HepG2 (cell line): ENCODE data around the gene SCAMP3. TPM values are rescaled to one million over a fixed set of nuclear protein-coding genes. Genes with fewer than 3 reads are reported as not detected.

ENCODE experiments used
- AGO2 ChIP-seq: fragments of 200-400 bp; formaldehyde crosslinking; optimal IDR thresholded peaks from 2 replicates; pipeline ENCODE3; 2017; ENCODE audit warnings: mild to moderate bottlenecking, low read depth, low read length, moderate library complexity
- AHR ChIP-seq: IDR thresholded peaks from 2 replicates; pipeline ENCODE4 v1.6.1; 2018; ENCODE audit warnings: missing genetic modification reagents, missing compliant biosample characterization
- ASH2L ChIP-seq: fragments of 300-600, 200-600 bp; sonication (generic); IDR thresholded peaks from 2 replicates; pipeline ENCODE4 v1.7.0; 2017; ENCODE audit warnings: low read depth, mild to moderate bottlenecking, moderate library complexity, mixed read lengths, low read length; ENCODE audit not compliant: insufficient read length
- ATRX ChIP-seq: sonication (generic); formaldehyde crosslinking; IDR thresholded peaks from 2 replicates; pipeline ENCODE4 v1.4.0; 2020; ENCODE audit warnings: missing genetic modification reagents, borderline replicate concordance
- E2F1 ChIP-seq: sonication (generic); formaldehyde crosslinking; IDR thresholded peaks from 2 replicates; pipeline ENCODE4 v1.5.0; 2020; ENCODE audit warnings: missing genetic modification reagents
- EEA1 ChIP-seq: sonication (generic); formaldehyde crosslinking; IDR thresholded peaks from 2 replicates; pipeline ENCODE4 v1.5.1; 2020; ENCODE audit warnings: mild to moderate bottlenecking, missing genetic modification reagents, borderline replicate concordance
- HNF4G ChIP-seq, 2 experiments: sonication (generic) in 1 of 2; formaldehyde crosslinking in 1 of 2; IDR thresholded peaks; 2 replicates each; pipeline versions ENCODE4 v1.4.0 to v1.6.1; 2011 to 2020; ENCODE audit warnings: borderline replicate concordance in 2 of 2, low read depth in 2 of 2, mild to moderate bottlenecking in 2 of 2, low read length in 1 of 2, missing genetic modification reagents in 1 of 2, moderate library complexity in 1 of 2
- HOXA5 ChIP-seq: sonication (generic); formaldehyde crosslinking; IDR thresholded peaks from 2 replicates; pipeline ENCODE4 v1.4.0; 2020; ENCODE audit warnings: missing genetic modification reagents
- HOXA9 ChIP-seq: sonication (generic); formaldehyde crosslinking; IDR thresholded peaks from 2 replicates; pipeline ENCODE4 v1.8.1; 2022; ENCODE audit warnings: missing genetic modification reagents, mild to moderate bottlenecking, moderate library complexity, borderline replicate concordance
- KDM5A ChIP-seq: fragments of 200-600 bp; sonication (generic); IDR thresholded peaks from 2 replicates; pipeline ENCODE4 v1.7.0; 2018; ENCODE audit warnings: antibody characterized with exemption, mild to moderate bottlenecking, low read length, borderline replicate concordance
- MAX ChIP-seq: IDR thresholded peaks from 2 replicates; pipeline ENCODE4 v1.6.1; 2012; ENCODE audit warnings: inconsistent platforms
- NR0B2 ChIP-seq: sonication (generic); formaldehyde crosslinking; IDR thresholded peaks from 2 replicates; pipeline ENCODE4 v1.4.0; 2020; ENCODE audit warnings: mild to moderate bottlenecking, missing genetic modification reagents
- PHF8 ChIP-seq: sonication (generic); formaldehyde crosslinking; IDR thresholded peaks from 2 replicates; pipeline ENCODE4 v1.5.0; 2020; ENCODE audit warnings: missing genetic modification reagents
- PLSCR1 ChIP-seq: sonication (generic); formaldehyde crosslinking; IDR thresholded peaks from 2 replicates; pipeline ENCODE4 v1.5.0; 2020; ENCODE audit warnings: missing genetic modification reagents, mild to moderate bottlenecking, borderline replicate concordance
- TAF1 ChIP-seq: sonication (generic); formaldehyde crosslinking; IDR thresholded peaks from 2 replicates; pipeline ENCODE4 v1.4.0; 2020; ENCODE audit warnings: missing genetic modification reagents
- TERF1 ChIP-seq: sonication (generic); formaldehyde crosslinking; IDR thresholded peaks from 2 replicates; pipeline ENCODE4 v1.8.0; 2022; ENCODE audit warnings: mild to moderate bottlenecking, missing genetic modification reagents, moderate library complexity
- USF2 ChIP-seq, 2 experiments: sonication (generic) in 1 of 2; formaldehyde crosslinking in 1 of 2; IDR thresholded peaks; 2 replicates each; pipeline versions ENCODE4 v1.5.1 to v1.6.1; 2011 to 2020; ENCODE audit warnings: borderline replicate concordance in 1 of 2, low read depth in 1 of 2, low read length in 1 of 2, mild to moderate bottlenecking in 1 of 2, missing genetic modification reagents in 1 of 2, moderate library complexity in 1 of 2
- ZBTB38 ChIP-seq: sonication (generic); formaldehyde crosslinking; IDR thresholded peaks from 2 replicates; pipeline ENCODE4 v1.5.1; 2020; ENCODE audit warnings: mild to moderate bottlenecking, missing genetic modification reagents
- ZBTB43 ChIP-seq: sonication (generic); formaldehyde crosslinking; conservative IDR thresholded peaks from 2 replicates; pipeline ENCODE4 v1.4.0; 2020; ENCODE audit warnings: missing genetic modification reagents
- ZFYVE20 ChIP-seq: sonication (generic); formaldehyde crosslinking; IDR thresholded peaks from 2 replicates; pipeline ENCODE4 v1.8.0; 2023; ENCODE audit warnings: low read depth, mild to moderate bottlenecking, moderate library complexity, missing genetic modification reagents, borderline replicate concordance
- ZNF317 ChIP-seq: sonication (generic); formaldehyde crosslinking; IDR thresholded peaks from 2 replicates; pipeline ENCODE4 v1.5.0; 2020; ENCODE audit warnings: mild to moderate bottlenecking, missing genetic modification reagents
- ZNF329 ChIP-seq: sonication (generic); formaldehyde crosslinking; IDR thresholded peaks from 2 replicates; pipeline ENCODE4 v1.9.0; 2021; ENCODE audit warnings: low read depth, mild to moderate bottlenecking, missing genetic modification reagents
- polyA plus RNA-seq, 8 experiments: library from polyadenylated mRNA; depleted of rRNA in 3 of 8; stranded (reverse) in 7 of 8; unstranded in 1 of 8; fragments of >200 nt; fragmentation: Illumina TruSeq in 4 of 8; extraction: Trizol in 4 of 8; gene quantifications; 2 replicates each; pipeline versions ENCODE4 v1.2.1 to v1.2.3, GENCODE V29; 2011 to 2016; ENCODE audit warnings: low read depth in 4 of 8, missing spikeins in 1 of 8, mixed read lengths in 1 of 8; ENCODE audit not compliant: insufficient read depth in 1 of 8
- total RNA-seq, 5 experiments: library from RNA; depleted of rRNA; stranded (reverse); fragments of >200 nt; fragmentation: Illumina TruSeq; extraction: Trizol; gene quantifications; 2 replicates each; pipeline ENCODE4 v1.2.3, GENCODE V29; 2016; ENCODE audit warnings: low read depth in 1 of 5

Gene SCAMP3
- total and polyA plus RNA-seq, 2 of the 13 experiments (the other 11 are each of a cell fraction or from before 2014, with no cell fraction given): 46.8 to 83.3 TPM

- TF ChIP-seq PLSCR1 (CRISPR knock-in tag) (no peak), AHR (0 out of 2 replicates have a peak, but pooled peaks have one; percentile 30), ZBTB38 (CRISPR knock-in tag) (peak; percentile 95), KDM5A (no peak), EEA1 (CRISPR knock-in tag) (no peak), ZBTB43 (CRISPR knock-in tag) (no peak), TERF1 (CRISPR knock-in tag) (no peak), HOXA5 (no peak), HNF4G (IDR thresholded peaks at IDR 0.05; ENCODE audit: borderline replicate concordance, low read depth, low read length) (no peak), HNF4G (CRISPR knock-in tag; IDR thresholded peaks at IDR 0.05; ENCODE audit: borderline replicate concordance, low read depth) (no peak), ZFYVE20 (no peak), USF2 (IDR thresholded peaks at IDR 0.05; ENCODE audit: low read depth, low read length) (no peak), USF2 (CRISPR knock-in tag; IDR thresholded peaks at IDR 0.05; ENCODE audit: borderline replicate concordance) (no peak), PHF8 (CRISPR knock-in tag) (no peak), HOXA9 (no peak), E2F1 (CRISPR knock-in tag) (no peak), MAX (peak; percentile 73), NR0B2 (CRISPR knock-in tag) (no peak), ZNF317 (CRISPR knock-in tag) (0 out of 2 replicates have a peak, but pooled peaks have one; percentile 27), TAF1 (no peak), ZNF329 (CRISPR knock-in tag) (no peak), AGO2 (peak; percentile 24), ATRX (no peak), ASH2L (peak; percentile 31)
Measured at GRCh38 chr1:155285631-155286044, 23.5 kb upstream of the SCAMP3 start (continued).
